Kidney (tissue), 14 donors: ENCODE results near the gene MYO16. TPM values are rescaled to one million over a fixed set of nuclear protein-coding genes. Genes with fewer than 3 reads are reported as not detected.
A peak's percentile ranks its signal among the peaks of the same experiment; 100 is the strongest.

Experiments used
- DNase-seq, 5 donors: peaks; one replicate each; pipeline ENCODE4 v3.0.0-alpha.2; 2013 to 2020
- FAIRE-seq: peaks from 2 replicates; lab custom pipeline; 2012; peaks lifted over from hg19 to GRCh38; lab: Jason Lieb, UNC
- H3K27ac ChIP-seq, 2 donors: one replicate each; pipeline ENCODE4 v1.7.0; 2013; ENCODE audit warnings: low read depth in 2 of 2, low read length in 2 of 2, inconsistent platforms in 1 of 2
- H3K27me3 ChIP-seq: one replicate; pipeline ENCODE4 v1.7.1; 2013; ENCODE audit warnings: low read length, inconsistent platforms; ENCODE audit not compliant: control insufficient read depth, insufficient read depth
- H3K36me3 ChIP-seq, 3 donors: one replicate each; pipeline versions ENCODE4 v1.7.0 to v1.7.1; 2013; ENCODE audit warnings: low read length in 3 of 3, control low read depth in 1 of 3, inconsistent platforms in 1 of 3; ENCODE audit not compliant: insufficient read depth in 3 of 3, control insufficient read depth in 2 of 3
- H3K4me1 ChIP-seq, 3 donors: one replicate each; pipeline versions ENCODE4 v1.7.0 to v1.7.1; 2013; ENCODE audit warnings: low read length in 3 of 3, inconsistent platforms in 1 of 3, low read depth in 1 of 3; ENCODE audit not compliant: control insufficient read depth in 2 of 3, insufficient read depth in 2 of 3
- H3K4me3 ChIP-seq, 3 donors: one replicate each; pipeline versions ENCODE4 v1.7.0 to v1.8.1; 2013; ENCODE audit warnings: low read length in 3 of 3, control low read depth in 1 of 3, inconsistent platforms in 1 of 3
- H3K9ac ChIP-seq, 3 donors: one replicate each; pipeline versions ENCODE4 v1.7.0 to v1.7.1; 2013; ENCODE audit warnings: low read length in 3 of 3, control low read depth in 1 of 3, inconsistent platforms in 1 of 3
- H3K9me3 ChIP-seq, 3 donors: one replicate each; pipeline versions ENCODE4 v1.7.0 to v1.7.1; 2013; ENCODE audit warnings: low read length in 3 of 3, control low read depth in 1 of 3, inconsistent platforms in 1 of 3; ENCODE audit not compliant: control insufficient read depth in 2 of 3, insufficient read depth in 1 of 3
- CTCF ChIP-seq: IDR thresholded peaks from 3 replicates; pipeline ENCODE4 v1.5.1; 2012; ENCODE audit warnings: mild to moderate bottlenecking, moderate library complexity, borderline replicate concordance; ENCODE audit not compliant: insufficient read depth; ENCODE audit errors: extremely low read depth
- intact Hi-C: fragments of 100-400 bp; cut with DNase I; formaldehyde crosslinking; loops from one replicate; pipeline ENCODE4 v1.11.1; 2022
- polyA plus RNA-seq: library from polyadenylated mRNA; stranded (reverse); fragments of 350-450 nt; fragmentation: Illumina TruSeq; extraction: RNeasy Lipid Tissue Mini Kit (QIAGEN cat#74804); gene quantifications from one replicate; pipeline ENCODE4 v1.2.3, GENCODE V29; 2014; ENCODE audit warnings: low read depth, low replicate concordance; ENCODE audit not compliant: insufficient read depth
- total RNA-seq: library from RNA; stranded (reverse); fragmentation: NEBNext Ultra II Directional; extraction: Animal tissue kit (Norgen Biotek cat#: 25700); gene quantifications from one replicate; pipeline ENCODE4 v1.2.1, GENCODE V29; 2021
- donor health status: control.
- donor health status: control.
- donor health status: control.
- donor health status: control.
- donor health status: control.
- donor health status: DM: yes; HTN: yes; CAD: no.
- donor health status: Normal renal cell carcinoma (clear cell type).

MYO16 gene
- total and polyA plus RNA-seq, 2 donors from 2014 or later = 0.22 to 0.43 TPM

GRCh38 chr13:108957369-108958012 is 328.1 kb downstream of the MYO16 start:
- FAIRE-seq = no peak
- intact Hi-C loops = no loop called here
- H3K36me3 ChIP-seq = no peaks in the 10 kb centered on the region
- peak in 1 of 5 donors; percentile 13 for DNase-seq
- no peak overlapping the region for H3K27ac ChIP-seq
- H3K4me1 ChIP-seq = no peaks in the 10 kb centered on the region
- TF ChIP-seq CTCF = no peak
- no peak overlapping the region for H3K9ac ChIP-seq
- H3K27me3 ChIP-seq = no peaks in the 10 kb centered on the region
- no peak overlapping the region for H3K4me3 ChIP-seq
- H3K9me3 ChIP-seq = no peaks in the 10 kb centered on the region

- no peaks in the 10 kb centered on the region for H3K36me3 ChIP-seq
- H3K9ac ChIP-seq = no peak overlapping the region
- H3K27ac ChIP-seq = no peak overlapping the region
- DNase-seq = no peak
- intact Hi-C loops = no loop called here
- FAIRE-seq = peak; percentile 78
- no peaks in the 10 kb centered on the region for H3K4me1 ChIP-seq
- H3K9me3 ChIP-seq = no peaks in the 10 kb centered on the region
- TF ChIP-seq CTCF = no peak
- H3K27me3 ChIP-seq = no peaks in the 10 kb centered on the region
- no peak overlapping the region for H3K4me3 ChIP-seq
Measured at GRCh38 chr13:108958013-108958376, 328.6 kb downstream of the MYO16 start.

DNA sequence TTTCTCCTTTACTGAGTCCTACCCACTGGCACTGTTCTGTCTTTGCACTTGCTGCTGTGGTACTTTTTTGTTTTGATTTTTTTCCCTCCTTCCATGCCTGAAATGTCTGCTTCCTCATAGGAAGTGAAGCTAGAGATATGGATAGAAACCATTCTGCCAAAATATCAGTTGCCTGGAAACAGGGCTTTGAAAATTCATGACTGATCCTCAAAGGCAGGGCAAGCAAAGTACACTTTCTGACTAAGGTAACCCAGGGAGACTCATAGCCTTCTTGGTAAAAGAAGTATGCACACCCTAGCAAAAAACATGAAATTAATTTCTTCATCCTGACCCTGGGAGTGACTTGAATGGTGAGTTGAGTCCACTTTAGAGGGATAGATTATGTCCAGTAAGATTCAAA is 329.8 kb downstream of the MYO16 start:
- Histone ChIP-seq H3K36me3 (no peaks in the 10 kb centered on the region), H3K4me3 (no peak overlapping the region), H3K4me1 (no peaks in the 10 kb centered on the region), H3K27ac (no peak overlapping the region), H3K27me3 (no peaks in the 10 kb centered on the region), H3K9ac (no peak overlapping the region), H3K9me3 (no peaks in the 10 kb centered on the region)
- intact Hi-C loops = no loop called here
- DNase-seq = no peak
- TF ChIP-seq CTCF = no peak
- no peak for FAIRE-seq

DNA sequence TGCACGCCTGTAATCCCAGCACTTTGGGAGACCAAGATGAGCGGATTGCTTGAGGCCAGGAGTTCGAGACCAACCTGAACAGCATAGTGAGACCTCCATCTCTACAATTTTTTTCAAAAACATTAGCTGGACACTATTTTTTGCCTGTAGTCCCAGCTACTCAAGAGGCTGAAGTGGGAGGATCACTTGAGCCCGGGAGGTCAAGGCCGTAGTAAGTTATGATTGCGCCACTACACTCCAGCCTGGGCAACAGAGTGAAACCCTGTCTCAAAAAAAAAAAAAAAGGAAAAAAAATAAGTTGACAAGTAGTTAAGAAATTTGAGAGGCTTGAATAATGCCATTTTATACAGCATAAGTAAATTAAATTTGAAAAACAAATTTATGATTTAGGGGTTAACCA is 330.6 kb downstream of the MYO16 start:
- no peaks in the 10 kb centered on the region for H3K9me3 ChIP-seq
- no peak overlapping the region for H3K9ac ChIP-seq
- H3K4me1 ChIP-seq = no peaks in the 10 kb centered on the region
- H3K27me3 ChIP-seq = no peaks in the 10 kb centered on the region
- no peak for TF ChIP-seq CTCF
- H3K4me3 ChIP-seq = no peak overlapping the region
- DNase-seq (no peak), FAIRE-seq (no peak)
- no peaks in the 10 kb centered on the region for H3K36me3 ChIP-seq
- H3K27ac ChIP-seq = no peak overlapping the region
- intact Hi-C loops = loop anchor here (10.0 kb wide), 1 partner anchor 1145 kb away; no protein-coding TSS in a partner anchor
